HEK293 (cell line): ENCODE measurements around the gene STK11.

Experiments used
- CTCF ChIA-PET: fragments of 350-600 bp; formaldehyde crosslinking; extraction: SDS; loops from one replicate; lab custom pipeline; 2021; ENCODE audit warnings: antibody characterized with exemption; lab: Yijun Ruan, JAX
- POLR2A ChIA-PET: fragments of 300-600 bp; formaldehyde crosslinking; extraction: SDS; loops from one replicate; lab custom pipeline; 2020; ENCODE audit warnings: antibody characterized with exemption, inconsistent platforms; lab: Yijun Ruan, JAX
- H3K27ac ChIP-seq: fragments of 200-500 bp; sonication (Bioruptor generic); 2 replicates; pipeline ENCODE4 v1.5.1; 2014; ENCODE audit warnings: low read depth, low read length, control low read depth, inconsistent platforms; ENCODE audit errors: extremely low read depth
- H3K36me3 ChIP-seq, 2 experiments: fragments of 200-500 bp in 1 of 2; sonication (Bioruptor generic) in 1 of 2; 1 replicate in 1 of 2; 2 replicates in 1 of 2; pipeline ENCODE4 v1.5.1; 2014 to 2017; ENCODE audit warnings: inconsistent platforms in 2 of 2, low read length in 2 of 2; ENCODE audit not compliant: control insufficient read depth in 2 of 2, insufficient read depth in 1 of 2
- H3K4me1 ChIP-seq: fragments of 200-500 bp; sonication (Bioruptor generic); 2 replicates; pipeline ENCODE4 v1.5.1; 2014; ENCODE audit warnings: mild to moderate bottlenecking, low read length, inconsistent platforms; ENCODE audit not compliant: control insufficient read depth, insufficient read depth
- H3K4me3 ChIP-seq: 2 replicates; pipeline ENCODE4 v1.5.1; 2011; ENCODE audit warnings: low read depth, mild to moderate bottlenecking, control low read depth, low read length, moderate library complexity
- H3K9me3 ChIP-seq: fragments of 200-500 bp; sonication (Bioruptor generic); 2 replicates; pipeline ENCODE4 v1.5.1; 2014; ENCODE audit warnings: low read depth, low read length, inconsistent platforms; ENCODE audit not compliant: control insufficient read depth, insufficient read depth
- BCL6B ChIP-seq: fragments of 450-650 bp; formaldehyde crosslinking; IDR thresholded peaks from 2 replicates; pipeline ENCODE4 v1.5.1; 2017; ENCODE audit warnings: missing biosample characterization, missing genetic modification characterization
- HIC1 ChIP-seq: fragments of 450-650 bp; formaldehyde crosslinking; IDR thresholded peaks from 2 replicates; pipeline ENCODE4 v1.5.1; 2016; ENCODE audit warnings: missing biosample characterization, missing genetic modification characterization
- IKZF3 ChIP-seq: fragments of 450-650 bp; IDR thresholded peaks from 2 replicates; pipeline ENCODE4 v1.5.0; 2018; ENCODE audit warnings: missing biosample characterization, mild to moderate bottlenecking, missing genetic modification characterization, moderate library complexity
- KLF7 ChIP-seq: fragments of 450-650 bp; formaldehyde crosslinking; IDR thresholded peaks from 2 replicates; pipeline ENCODE4 v1.5.1; 2016; ENCODE audit warnings: missing biosample characterization, missing genetic modification characterization, borderline replicate concordance
- KLF8 ChIP-seq: fragments of 450-650 bp; formaldehyde crosslinking; IDR thresholded peaks from 2 replicates; pipeline ENCODE4 v1.5.1; 2016; ENCODE audit warnings: missing biosample characterization, missing genetic modification characterization
- KLF9 ChIP-seq: fragments of 450-650 bp; formaldehyde crosslinking; IDR thresholded peaks from 2 replicates; pipeline ENCODE4 v1.5.1; 2016; ENCODE audit warnings: missing biosample characterization, missing genetic modification characterization, low read depth
- PBX3 ChIP-seq: sonication (generic); formaldehyde crosslinking; IDR thresholded peaks from 2 replicates; pipeline ENCODE4 v1.8.1; 2022; ENCODE audit warnings: mild to moderate bottlenecking, moderate library complexity, missing genetic modification reagents
- PRDM10 ChIP-seq: fragments of 450-650 bp; formaldehyde crosslinking; IDR thresholded peaks from 2 replicates; pipeline ENCODE4 v1.5.1; 2016; ENCODE audit warnings: missing biosample characterization, missing genetic modification characterization
- REST ChIP-seq: fragments of 450-650 bp; formaldehyde crosslinking; IDR thresholded peaks from 2 replicates; pipeline ENCODE4 v1.5.1; 2016; ENCODE audit warnings: missing biosample characterization, missing genetic modification characterization
- SP3 ChIP-seq: fragments of 450-650 bp; formaldehyde crosslinking; IDR thresholded peaks from 2 replicates; pipeline ENCODE4 v1.5.1; 2016; ENCODE audit warnings: missing biosample characterization, missing genetic modification characterization
- SP7 ChIP-seq: fragments of 450-650 bp; formaldehyde crosslinking; IDR thresholded peaks from 2 replicates; pipeline ENCODE4 v1.5.1; 2016; ENCODE audit warnings: missing biosample characterization, missing genetic modification characterization
- WT1 ChIP-seq: fragments of 450-650 bp; formaldehyde crosslinking; IDR thresholded peaks from 2 replicates; pipeline ENCODE4 v1.5.1; 2016; ENCODE audit warnings: missing biosample characterization, missing genetic modification characterization
- ZNF341 ChIP-seq: fragments of 450-650 bp; formaldehyde crosslinking; IDR thresholded peaks from 2 replicates; pipeline ENCODE4; 2016; ENCODE audit warnings: low read depth, missing biosample characterization, missing genetic modification characterization
- ZNF350 ChIP-seq: fragments of 450-650 bp; formaldehyde crosslinking; IDR thresholded peaks from 2 replicates; pipeline ENCODE4 v1.5.0; 2017; ENCODE audit warnings: missing biosample characterization, mild to moderate bottlenecking, missing genetic modification characterization
- ZNF362 ChIP-seq: fragments of 450-650 bp; formaldehyde crosslinking; IDR thresholded peaks from 2 replicates; pipeline ENCODE4 v1.5.1; 2016; ENCODE audit warnings: missing biosample characterization, missing genetic modification characterization
- ZNF366 ChIP-seq: fragments of 450-650 bp; formaldehyde crosslinking; conservative IDR thresholded peaks from 2 replicates; pipeline ENCODE4 v1.5.1; 2016; ENCODE audit warnings: missing biosample characterization, missing genetic modification characterization
- ZNF513 ChIP-seq: fragments of 450-650 bp; IDR thresholded peaks from 2 replicates; pipeline ENCODE4 v1.5.1; 2018; ENCODE audit warnings: missing biosample characterization, missing genetic modification characterization
- ZNF76 ChIP-seq: fragments of 450-650 bp; formaldehyde crosslinking; IDR thresholded peaks from 2 replicates; pipeline ENCODE4; 2016; ENCODE audit warnings: low read depth, missing biosample characterization, missing genetic modification characterization, borderline replicate concordance
- ZXDB ChIP-seq: fragments of 450-650 bp; formaldehyde crosslinking; IDR thresholded peaks from 2 replicates; pipeline ENCODE4 v1.5.1; 2016; ENCODE audit warnings: missing biosample characterization, missing genetic modification characterization

Gene STK11

GRCh38 chr19:1252221-1252820 is 46.7 kb downstream of the STK11 start (continued):
- TF ChIP-seq PRDM10: peak; percentile 22; the same call in 1 of the 2 replicates
- TF ChIP-seq BCL6B: no peak
- TF ChIP-seq ZNF76: 0 out of 2 replicates have a peak, but pooled peaks have one; percentile 72
- peak; percentile 26; the same call in 1 of the 2 replicates for TF ChIP-seq ZXDB (tag by site-specific recombination)
- TF ChIP-seq HIC1 (tag by site-specific recombination): peak; percentile 49; the same call in 1 of the 2 replicates
- peak; percentile 21; the same call in 1 of the 2 replicates for TF ChIP-seq KLF7 (tag by site-specific recombination)
- TF ChIP-seq KLF8: peak; percentile 71
- peak; percentile 48; the same call in 1 of the 2 replicates for TF ChIP-seq ZNF362
- TF ChIP-seq WT1: peak; percentile 43
- TF ChIP-seq KLF9 (tag by site-specific recombination): no peak
- no peak for TF ChIP-seq PBX3 (CRISPR knock-in tag)

- peaks cover 10% of the 10 kb centered on the region for H3K4me1 ChIP-seq
- H3K9me3 ChIP-seq: no peaks in the 10 kb centered on the region
- CTCF ChIA-PET: interaction anchor here (0.6 to 2.7 kb wide), 4 partner anchors 9 to 15 kb away, joined by 3 to 13 read pairs (median 12); partner anchors contain the start of gene CIRBP
- H3K4me3 ChIP-seq: peak overlapping the region; percentile 92
- H3K36me3 ChIP-seq: peaks cover 21 to 56% of the 10 kb centered on the region in 2 experiments; a peak in 2 of 3 replicates
- POLR2A ChIA-PET: interaction anchor here (0.5 to 10.8 kb wide), 18 partner anchors 9 to 572 kb away, joined by 3 to 407 read pairs (median 4); partner anchors contain the start of genes ATP5F1D, CIRBP, FAM174C and GPX4
- H3K27ac ChIP-seq: peak overlapping the region; percentile 100
- TF ChIP-seq IKZF3: peak; percentile 73
- TF ChIP-seq ZNF366 (tag by site-specific recombination): peak; percentile 45; the same call in 1 of the 2 replicates
- no peak for TF ChIP-seq REST (tag by site-specific recombination)
- TF ChIP-seq ZNF513 (tag by site-specific recombination): no peak
- TF ChIP-seq ZNF341 (tag by site-specific recombination): peak; percentile 53
- TF ChIP-seq ZNF350 (tag by site-specific recombination): no peak
- TF ChIP-seq SP3 (tag by site-specific recombination): peak; percentile 56
- TF ChIP-seq SP7 (tag by site-specific recombination): peak; percentile 63
Measured at GRCh38 chr19:1252821-1253513, 47.4 kb downstream of the STK11 start.
